Iris pigment epithelial cell (primary cell): Measurements from ENCODE around the gene PARD3.

Experiments
- DNase-seq: peaks from one replicate; pipeline ENCODE4 v3.0.0-alpha.2; 2011; ENCODE audit warnings: low read depth

Gene PARD3

DNA sequence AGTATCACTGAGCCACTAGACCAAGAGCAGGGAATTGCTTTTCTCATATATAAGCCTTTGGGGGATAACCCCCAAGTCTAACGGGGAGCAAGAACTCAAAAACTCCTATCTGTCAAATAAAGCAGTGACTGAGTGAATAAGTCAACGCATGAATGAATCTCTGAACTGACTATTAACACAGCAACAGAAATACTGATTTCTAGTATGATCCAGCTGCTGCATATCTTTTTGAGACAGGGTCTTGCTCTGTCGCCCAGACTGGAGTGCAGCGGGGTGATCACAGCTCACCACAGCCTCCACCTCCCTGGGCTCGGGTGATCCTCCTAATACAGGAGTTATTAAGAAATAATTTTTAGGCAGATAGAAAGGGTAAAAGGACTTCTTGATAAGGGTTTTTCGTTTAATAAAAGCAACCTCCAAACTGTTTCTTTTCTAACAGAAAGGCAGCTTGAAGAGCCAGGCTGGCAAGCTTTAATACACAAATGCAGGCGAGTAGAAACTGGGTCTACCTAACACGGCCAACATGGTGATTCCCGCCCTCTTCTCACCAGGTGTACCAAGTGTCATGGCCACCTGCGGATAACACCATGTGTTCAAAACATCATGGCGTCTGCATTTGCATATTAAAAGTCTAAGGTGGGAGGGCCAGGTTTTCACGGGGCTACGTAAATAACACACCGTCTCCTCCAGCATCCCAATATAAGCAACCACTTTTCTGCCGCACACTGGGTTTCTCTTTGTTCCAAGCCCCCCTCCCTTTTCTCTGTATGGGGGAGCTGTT is 631.9 kb downstream of the PARD3 start:
- DNase-seq, result no peak

DNA sequence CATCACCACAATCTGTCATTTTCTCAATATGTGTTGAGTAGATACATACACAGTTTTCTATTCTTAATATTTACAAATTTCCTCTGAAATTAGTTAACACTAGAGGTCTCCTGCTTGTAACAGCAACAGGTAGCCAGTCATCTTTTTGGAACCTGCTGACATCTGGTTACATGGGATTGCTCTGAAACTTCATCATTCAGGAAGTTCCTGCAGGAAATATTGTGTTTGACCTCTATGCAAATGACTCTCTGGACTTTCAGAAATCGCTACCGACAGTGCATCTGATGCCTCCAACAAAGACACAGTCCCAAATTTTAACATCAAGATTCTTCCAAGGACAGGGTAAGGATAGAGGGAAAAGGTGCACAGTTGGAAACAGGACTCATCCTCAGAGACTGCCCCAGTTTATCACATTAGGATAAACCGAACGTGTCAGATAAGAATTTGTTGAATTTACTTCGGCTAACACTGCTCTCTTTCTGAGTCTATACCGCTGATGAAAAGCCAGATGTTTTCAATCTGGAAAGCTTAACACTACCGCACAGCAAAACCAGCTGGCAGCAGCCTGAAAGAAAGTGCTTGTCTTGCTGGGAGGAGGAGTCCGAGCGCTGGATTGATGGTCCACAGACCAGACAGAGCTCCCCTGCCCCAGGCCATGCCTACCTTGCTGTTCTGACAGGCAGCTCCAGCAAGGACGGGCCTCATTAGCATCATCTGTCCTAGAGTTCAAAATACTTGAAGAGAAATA is 633.4 kb downstream of the PARD3 start:
- peak; percentile 35 for DNase-seq

DNA sequence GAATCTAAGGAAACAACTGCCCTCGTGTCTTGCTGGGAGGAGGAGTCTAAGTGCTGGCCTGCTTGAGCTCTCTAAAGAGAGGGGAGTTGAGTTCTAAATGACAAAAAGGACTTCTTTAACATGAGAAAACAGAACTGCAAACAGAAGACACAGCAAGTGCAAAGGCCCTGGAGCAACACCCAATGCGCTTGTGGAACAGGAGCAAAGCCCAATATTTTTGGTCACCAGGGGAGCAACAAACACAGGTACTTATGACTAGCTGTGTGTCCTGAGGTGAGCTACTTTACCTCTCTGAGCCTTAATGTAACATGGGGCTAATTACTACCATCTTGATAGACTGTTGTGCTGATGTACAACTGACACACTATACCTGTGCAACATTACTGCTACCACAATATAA is 634.3 kb downstream of the PARD3 start:
- DNase-seq, result no peak

DNA sequence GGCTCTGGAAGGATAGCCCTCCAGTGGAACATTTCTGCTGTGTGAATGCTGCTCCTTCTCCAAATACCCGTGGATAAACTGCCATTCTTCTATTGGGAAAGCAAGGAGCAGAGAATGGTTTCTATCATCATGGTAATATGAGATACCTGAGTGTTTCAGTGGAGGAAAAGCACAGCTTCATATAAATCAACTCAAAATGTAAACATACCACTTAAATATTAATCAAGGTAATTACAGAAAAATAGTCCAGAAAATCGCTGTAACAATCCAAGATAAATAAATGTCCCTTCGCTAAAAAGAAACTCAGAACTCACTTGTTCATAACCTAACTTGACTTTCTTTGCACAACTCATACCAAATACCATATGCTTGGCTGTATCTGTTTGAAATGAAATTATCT is 635.8 kb downstream of the PARD3 start:
- DNase-seq, result no peak

DNA sequence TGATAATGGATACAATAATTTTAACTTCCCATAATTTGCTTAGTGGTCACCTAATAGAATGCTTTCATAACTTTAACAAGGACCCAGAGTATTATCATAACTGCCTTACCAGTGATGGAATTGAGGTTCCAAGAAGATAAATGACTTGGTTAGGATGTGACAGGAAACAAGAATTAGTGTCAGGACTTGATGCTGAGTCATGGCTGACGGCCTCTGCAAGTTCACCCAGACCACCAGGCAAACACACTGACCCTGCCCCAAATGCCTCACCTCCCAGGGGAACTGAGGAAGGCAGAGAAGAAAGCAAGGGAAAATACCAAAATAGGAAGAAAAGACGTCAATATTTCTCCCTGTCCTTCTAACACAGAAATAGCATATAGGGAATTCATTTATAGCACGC is 636.3 kb downstream of the PARD3 start:
- no peak for DNase-seq

DNA sequence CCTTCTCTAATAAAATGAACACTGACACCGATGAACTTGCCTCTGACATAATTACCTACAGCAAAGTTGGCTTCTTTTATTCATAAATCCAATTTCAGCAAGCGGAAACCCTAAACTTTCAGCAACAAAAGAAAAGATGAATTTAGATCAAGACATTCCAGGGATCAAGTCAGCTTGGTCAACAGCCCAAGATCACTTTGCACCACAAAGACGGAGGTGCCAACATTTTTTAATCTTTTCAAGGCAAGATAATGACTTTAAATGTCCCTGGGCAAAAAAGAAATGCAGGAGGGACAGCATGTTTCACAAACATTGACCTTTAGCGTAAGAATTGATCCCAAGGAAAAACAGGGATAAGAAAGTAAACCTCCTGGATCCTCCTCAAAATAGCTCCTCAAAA is 636.9 kb downstream of the PARD3 start:
- no peak for DNase-seq

DNA sequence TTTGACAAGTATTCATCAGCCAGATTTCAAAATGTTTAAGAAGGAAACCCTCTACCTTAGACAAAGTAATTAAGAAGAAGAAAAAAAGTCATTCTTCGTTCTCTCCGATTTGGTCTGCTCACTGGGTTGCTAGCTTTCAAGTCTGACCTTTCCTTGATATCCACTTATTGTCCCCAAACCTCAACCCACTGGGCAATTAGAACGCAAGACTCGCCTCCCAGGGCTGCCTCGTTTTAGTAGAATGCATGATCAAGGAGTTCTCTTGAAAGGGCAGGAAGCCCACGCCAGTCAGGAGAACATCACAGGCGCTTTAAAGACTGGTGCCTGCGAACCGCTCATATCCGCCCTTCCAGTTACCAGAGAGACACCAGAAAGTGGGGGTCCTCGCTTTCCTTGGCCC is 637.7 kb downstream of the PARD3 start:
- DNase-seq, result no peak

DNA sequence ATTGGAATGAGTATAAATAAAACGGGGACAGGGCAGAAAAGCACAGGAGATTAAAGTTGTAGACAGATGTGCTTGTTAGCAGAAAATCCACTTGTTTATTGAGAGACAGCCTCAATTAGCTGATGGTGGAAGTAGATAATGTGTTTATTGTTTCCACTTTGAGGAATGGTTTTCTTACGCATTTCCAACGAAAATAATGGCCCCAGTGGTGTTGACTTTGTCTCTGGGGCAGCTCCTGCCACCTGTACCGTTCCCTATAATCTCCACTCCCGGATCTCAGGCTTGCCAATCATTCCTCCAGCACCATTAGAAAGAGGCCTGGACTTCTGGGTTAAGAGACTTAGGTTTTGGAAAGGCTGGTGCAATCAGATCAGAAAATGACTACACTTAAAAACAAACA is 638.7 kb downstream of the PARD3 start:
- no peak for DNase-seq

DNA sequence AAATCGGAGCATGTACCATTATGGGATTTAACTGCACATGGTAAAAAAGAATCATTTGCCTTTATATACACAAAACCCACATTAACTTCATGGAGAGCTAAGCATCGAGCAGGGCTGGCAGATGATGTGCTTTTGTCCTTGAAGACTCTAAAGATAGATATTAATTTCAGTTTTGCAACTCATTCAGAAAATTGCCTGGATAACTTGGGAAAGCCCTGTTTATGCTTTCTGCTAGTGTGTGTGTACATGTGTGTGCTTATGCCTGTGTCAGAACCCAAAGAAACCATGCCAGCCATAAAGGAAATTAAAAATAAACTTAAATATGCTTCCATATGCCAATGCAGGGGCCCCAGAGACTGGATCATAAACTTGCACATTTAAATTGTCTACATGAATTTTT is 640.0 kb downstream of the PARD3 start:
- DNase-seq, result no peak

DNA sequence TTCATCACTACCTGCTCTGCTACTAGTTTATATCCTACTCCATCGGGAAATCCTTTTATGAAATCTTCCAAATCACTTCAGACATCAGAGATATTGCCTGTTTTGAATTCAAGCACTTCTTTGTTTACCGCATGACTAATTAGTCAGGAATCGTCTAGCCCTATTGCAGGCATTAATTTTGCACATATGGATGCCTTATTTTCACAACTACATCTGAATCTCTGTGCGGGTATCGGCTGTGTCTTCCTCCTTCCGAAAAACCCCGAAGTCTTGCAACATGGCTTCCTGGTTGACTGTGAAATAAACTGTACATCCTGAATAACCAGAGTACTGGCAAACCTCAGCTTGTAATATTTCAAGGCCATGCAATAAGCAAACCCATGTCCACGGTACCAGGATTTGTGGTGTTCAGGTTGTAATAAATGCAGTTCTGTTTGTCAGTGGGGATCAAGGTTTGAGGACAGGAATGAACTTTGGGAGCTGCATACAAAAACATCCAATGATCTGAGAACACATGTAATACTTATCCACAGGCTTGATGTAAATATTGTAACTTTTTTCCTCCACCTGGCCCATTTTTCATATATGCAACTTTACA is 642.1 kb downstream of the PARD3 start:
- peak; percentile 52 for DNase-seq

DNA sequence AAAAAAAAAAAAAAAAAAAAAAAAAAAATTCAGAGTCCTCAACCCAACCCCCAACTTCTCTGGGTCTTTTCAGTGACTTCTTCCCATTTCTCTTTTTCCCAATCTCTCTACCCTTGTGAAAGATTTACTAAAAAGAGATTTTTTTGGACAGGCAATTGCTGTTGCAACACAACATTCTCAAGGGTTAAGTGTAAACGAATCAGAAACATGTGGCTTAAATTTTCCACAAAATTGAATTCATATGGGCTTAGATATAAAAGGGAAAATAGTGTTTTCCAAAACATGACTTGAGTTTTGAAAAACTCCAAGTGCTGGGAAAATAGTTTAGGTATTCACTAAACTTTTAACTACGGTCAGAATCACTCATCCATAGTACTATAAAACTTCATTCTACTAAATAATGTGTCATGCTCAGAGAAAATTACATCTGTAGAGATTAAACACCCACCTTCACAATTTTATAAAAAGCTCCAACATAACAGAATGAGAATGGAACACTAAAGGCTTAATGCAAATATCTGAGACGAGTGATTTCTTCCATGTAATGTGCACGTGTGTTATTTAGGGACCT is 643.1 kb downstream of the PARD3 start:
- DNase-seq, result peak; percentile 27

DNA sequence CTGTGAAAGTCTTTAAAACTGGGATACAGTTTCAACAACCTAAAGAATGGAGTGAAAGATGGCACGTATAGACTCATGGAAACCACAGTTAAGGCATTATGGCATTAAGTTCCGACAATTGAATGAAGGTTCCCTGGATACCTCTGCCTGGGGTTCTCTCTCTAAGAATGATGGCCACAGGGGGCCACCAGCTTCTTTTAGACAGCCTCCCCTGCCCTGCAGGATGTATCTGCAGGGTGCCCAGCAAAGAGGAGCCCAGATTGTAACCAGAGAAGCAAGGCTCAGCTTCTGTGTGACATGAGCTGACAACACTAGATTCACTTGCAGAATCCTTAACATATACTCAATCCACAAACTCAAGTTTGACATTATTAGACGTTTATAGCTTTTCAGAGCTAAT is 645.4 kb downstream of the PARD3 start:
- no peak for DNase-seq

DNA sequence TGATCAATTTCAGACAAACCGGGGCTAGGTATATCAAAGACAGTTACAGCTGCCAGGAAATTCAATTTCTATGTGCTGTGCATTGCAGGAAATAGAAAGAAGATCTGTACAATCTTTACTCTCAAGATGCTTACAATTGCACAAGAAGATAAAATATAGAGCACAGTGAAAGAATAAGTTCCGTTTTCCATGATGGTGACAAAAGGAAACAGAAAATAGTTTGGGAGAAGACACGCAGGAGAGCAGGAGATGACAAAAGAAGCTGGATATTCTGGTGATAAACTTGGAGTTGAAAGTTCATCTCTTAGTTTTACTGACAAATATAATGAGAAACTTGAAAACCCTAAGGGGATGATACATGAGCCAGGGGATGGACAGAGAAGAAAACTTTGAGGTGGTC is 646.0 kb downstream of the PARD3 start:
- DNase-seq, result no peak

DNA sequence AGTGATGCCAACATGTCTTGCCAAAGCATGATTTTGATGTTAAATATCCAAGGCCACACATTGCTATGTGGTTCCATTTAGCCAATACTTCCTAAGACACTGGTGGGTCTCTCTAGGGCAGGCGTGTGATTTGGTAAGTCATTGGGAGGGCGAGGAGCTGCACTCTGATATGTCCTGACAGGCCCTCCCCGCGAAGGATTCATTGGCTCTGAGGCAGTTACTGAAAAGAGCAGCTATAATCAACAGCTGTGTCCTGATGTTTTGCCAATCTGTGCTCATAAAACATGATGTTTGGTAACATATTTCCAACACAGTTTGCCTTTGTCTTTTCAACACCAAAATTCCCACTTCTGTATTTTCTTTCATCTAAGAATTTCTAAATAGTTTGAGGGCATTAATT is 646.7 kb downstream of the PARD3 start:
- DNase-seq, result no peak

DNA sequence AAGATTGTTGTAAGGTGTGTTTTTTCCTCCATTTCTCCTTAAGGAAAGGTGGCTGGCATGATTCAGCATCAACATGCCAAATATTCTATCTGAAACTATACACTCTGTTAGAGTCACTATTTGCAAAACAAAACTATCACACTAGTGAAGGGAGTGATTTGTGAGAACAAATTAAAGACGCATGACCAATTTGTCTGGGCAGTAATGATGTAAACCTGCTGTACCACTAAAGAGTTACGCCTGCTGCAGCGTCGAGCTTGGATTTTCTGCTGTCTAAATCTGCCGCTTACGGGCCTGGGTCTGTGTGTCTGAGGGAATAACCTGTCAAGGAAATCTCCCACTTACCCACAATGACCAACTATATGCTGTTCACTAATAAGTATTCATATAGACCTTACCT is 648.3 kb downstream of the PARD3 start:
- no peak for DNase-seq

DNA sequence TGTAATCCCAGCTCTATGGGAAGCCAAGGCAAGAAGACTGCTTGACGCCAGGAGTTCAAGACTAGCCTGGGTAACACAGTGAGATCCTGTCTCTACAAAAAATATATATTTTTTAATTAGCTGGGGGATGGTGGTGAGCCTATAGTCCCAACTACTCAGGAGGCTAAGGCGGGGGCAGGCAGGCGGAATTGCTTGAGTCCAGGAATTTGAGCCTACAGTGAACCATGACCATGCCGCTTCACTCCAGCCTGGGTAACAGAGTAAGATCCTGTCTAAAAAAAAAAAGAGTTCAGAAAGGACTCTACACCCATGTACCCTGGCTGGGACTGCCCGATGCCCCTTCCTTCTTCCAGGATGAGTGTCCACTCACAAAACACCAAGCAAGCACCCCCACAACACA is 648.7 kb downstream of the PARD3 start:
- no peak for DNase-seq

DNA sequence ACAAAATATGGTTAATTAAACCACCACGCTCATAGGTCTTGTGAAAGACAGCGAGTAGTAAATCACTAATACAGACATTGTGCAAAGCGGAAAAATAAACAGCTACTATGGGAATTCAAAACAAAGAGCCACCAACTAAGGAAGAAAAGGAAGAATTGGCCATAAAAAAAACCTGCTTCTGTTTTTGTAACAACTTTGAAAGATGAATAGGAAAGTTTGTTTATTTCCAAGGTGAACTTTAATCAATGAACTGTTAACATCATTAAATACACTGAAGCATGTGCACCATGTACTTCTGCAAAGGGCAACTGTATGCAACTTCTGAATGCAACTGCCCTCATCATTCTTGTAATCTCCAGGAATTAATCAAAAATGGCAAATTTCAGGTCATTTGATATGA is 651.1 kb downstream of the PARD3 start:
- no peak for DNase-seq

DNA sequence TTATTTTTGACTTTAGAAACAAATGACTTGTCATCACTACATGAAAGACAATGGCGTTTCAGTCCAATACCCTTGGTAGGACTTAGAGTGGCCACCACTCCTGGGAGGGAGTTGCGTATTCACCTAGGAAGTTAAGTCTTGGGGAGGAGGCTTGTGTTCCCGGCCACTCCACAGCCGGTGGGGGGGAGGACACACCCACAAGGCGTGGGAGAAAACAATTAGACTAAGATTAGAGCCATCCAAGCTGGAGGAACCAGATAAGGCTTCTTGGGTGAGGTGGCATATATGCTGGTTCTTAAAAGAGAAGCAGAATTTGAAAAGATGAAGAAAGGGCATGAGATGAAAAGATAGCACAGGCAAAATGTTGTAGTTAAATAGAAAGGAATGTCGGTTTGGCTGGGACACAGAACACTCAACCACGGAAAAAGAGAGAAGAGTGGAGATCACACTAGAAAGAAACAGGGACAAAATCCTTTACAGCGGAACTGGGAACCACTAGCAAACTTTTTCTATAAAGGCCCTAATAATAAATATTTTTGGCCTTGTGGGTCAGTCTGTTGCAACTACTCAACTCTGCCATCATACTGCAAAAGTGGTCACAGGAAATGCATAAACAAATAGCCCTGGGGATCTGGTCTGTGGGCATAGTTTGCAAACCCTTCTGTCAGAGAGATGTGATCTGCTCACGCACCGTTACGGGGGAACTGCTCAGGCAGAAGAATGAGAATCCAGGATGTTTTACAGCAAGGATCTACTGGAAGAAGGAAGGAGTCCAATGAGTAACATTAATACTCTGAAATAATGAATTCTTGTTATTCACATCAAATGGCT is 651.8 kb downstream of the PARD3 start:
- no peak for DNase-seq

DNA sequence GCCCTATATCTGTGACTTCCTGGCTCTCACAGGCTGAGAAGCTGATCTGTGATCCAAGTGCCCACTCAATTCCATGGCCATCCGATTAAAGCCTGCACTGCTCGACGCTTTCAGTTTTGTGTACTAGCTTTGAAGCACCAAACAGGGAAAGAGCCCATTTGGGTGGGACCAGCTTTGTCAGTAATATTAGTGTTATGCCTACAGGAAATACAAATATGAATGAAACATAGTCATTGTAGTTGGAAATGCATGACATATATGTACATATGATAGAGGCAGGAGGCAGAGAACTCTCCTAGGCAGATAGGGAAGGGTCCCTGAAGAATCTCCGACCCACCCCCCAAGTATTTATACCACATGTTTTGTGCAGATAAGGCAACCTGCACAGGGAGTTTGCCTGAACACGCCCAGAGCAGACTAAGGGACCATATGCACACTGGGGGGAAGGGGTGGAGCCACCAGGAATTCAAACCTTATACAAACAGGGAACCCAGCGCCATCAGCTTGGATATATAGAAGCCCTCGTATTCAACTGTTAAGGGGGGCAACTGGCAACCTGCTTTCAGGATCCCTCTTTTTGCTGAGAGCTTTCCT is 653.2 kb downstream of the PARD3 start:
- DNase-seq, result no peak

DNA sequence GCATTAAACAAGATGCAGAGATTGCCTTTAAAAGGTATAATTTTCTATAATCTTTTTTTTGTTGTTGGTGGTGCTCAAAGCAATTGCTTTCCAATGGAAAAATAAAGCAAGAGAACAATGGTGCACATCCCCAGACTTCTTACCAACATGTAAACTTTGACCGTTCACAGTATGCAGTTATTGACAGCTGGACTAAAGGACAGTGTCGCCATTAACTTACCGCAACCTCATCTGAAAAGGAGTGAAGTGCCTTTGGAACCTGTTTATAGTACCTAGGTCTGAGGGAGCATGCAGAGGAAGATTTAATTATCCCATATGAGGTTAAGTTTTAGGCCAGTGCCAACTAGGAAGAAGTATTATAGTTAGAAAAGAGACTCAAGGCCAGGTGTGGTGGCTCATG is 654.5 kb downstream of the PARD3 start:
- DNase-seq, result no peak

DNA sequence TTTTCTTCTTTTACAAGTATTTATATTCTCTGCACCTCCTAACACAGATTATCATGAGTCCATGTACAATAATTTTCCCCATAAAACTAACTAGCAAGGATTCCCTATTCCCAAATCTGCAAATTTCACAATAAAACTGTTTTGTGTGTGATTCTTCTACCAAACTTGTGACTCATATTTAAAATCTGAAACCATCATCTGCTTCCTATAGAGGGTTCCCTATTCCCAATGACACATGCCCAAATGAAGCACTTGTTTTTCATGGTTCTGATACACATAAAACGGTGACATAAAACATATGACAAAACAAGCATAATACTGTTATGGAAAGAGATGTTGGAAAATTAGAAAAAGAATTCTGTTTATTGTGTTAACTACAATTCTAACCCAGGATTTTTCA is 657.6 kb downstream of the PARD3 start:
- no peak for DNase-seq
